ENCODE results near the gene ELFN2.

Gene ELFN2

DNA sequence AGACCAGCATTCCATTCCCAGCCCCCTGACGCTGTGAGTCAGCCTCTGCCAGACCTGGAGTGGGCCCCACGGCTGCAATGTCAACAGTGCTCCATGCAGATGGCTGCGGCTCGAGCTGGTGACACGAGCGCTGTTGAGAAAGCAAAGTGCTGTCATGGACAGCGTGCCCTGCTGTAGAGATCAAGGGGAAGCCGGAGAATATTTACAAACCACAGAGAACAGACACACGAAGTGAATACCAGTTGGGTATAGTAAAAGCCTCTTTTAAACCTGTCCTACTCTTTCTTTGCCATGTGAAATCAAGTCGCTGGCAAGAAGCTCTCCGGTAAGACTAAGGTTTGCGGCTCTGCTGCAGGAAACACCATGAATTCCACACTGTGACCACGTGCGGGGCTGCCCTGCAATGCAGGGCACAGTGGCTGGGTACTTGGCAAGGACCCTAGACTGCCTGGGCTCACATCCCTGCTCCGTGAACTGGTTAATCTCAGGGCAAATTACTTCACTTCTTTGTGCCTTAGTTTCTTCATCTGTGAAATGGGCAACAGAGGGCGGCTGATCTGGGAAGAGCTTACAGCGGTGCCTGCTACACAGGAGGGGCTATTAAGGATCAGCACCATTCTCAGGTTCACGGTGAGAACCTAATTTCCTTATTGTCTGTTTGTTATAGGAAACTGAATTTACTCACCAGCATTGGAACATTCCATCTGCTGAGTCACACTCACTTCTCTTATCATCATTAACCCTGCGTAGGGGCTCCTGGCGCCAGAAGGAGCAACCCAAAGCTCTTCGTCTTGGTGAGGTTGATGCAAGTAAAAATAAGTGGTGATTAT, 27.8 kb upstream of the ELFN2 start:
- DNase-seq, result no peak

DNA sequence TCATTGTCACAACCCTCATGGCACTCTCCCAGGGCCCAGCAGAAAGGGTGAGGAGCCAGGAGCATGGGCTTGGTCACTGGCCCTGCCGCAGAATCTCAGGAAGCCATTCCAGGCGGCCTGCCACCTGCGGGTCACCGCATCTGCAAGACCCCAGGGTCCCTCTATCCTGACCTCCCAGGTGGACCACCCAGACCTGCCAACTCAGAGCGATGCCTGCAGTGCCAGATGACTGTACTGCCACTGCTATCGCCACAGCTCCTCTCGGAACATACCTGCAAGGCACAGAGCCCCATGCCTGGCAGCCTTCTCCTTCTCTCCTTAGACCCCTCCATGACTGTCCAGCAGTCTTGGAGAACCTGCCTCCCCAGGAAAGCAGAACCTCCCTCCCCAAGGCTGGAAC, 26.4 kb upstream of the ELFN2 start:
- no peak for DNase-seq

DNA sequence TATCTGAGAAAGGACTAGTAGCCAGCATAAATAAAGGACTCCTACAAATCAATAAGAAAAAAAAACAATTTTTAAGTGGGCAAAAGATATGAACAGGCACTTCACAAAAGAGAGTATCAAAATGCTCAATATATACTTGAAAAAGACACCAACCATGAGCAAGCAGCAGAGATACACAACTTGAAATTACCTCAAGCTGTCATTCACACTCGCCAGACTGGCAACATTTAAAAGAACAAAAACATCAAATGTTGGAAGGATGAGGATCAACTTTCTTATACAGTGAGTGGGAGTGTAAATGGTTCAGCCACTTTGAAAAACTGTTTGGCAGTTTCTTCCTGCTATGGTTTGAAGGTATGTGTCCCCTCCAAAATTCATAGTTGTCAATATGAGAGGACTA, 23.9 kb upstream of the ELFN2 start:
- no peak for DNase-seq

DNA sequence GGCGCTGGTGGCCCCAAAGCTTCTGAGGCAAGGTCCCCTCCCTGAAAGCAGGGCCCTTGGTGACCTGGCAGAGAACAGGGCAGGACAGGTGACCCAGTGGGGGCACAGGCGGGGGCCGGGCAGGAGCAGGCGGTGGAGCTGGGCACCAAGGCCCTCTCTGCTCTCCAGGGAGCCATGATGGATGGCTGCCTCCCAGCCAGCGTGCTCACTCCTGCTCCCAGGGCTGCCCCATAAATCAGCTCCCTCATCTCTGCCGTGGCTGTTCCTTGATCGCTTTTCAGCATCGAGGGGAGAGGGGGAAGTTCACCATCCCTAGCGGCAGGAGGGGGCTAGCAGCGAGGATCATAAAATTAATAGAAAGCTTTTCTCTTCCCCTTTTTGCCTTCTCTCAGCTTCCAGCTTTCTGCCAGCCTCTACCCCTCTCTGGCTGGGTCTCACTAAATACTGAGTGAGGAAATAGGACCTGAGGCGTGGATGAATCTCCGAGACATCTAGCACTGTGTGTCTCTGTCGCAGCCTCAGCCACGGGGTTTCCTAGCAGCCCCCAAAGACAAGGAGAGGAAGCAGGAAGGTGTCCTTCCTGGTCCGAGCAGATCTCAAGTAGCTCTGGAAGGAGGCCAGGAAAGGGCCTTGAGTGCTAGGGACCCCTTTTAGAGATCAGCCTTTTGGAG, 22.2 kb upstream of the ELFN2 start:
- no peak for DNase-seq

DNA sequence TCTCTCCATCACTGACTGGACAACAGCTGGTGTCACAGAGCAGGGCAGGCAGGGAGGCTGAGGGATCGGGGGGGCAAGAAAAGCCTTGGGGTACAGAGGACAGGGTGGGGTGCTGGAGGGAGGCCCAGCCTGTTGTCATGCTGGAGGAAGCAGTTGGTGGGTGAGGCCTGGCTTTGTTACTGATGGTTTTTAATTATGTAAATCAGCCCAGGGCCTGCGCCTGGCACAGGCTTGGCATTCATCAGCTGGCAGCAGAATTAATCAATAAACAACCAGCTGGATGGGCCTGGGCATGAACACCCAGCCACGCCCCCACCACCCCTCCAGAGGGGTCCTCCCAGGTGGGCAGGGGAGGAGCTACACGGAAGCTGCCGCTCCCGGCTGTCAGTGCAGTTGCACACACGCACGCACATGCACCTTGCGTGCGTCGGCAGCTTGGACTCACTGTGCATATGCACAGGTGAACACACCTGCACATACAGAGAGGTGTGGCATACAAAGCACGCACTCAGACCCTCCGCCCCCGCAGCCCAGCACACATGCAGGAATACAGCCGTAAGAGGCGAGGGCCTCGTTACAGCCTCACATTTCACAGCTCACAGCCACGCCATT, 21.3 kb upstream of the ELFN2 start:
- DNase-seq, result no peak

DNA sequence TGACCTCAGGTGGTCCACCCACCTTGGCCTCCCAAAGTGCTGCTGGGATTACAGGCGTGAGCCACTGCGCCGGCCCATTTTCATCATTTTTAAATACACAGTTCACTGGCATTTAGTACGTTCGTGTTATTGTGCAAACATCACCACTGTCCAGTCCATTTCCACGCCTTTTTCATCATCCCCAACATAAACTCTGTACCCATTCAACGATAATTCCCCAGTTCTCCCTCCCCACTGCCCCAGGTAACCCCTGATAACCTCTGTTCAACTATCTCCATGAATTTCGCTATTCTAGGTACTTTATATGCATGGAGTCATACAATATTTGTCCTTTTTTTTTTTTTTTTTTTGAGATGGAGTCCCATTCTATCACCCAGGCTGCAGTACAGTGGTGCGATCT, 18.2 kb upstream of the ELFN2 start:
- DNase-seq, result no peak

DNA sequence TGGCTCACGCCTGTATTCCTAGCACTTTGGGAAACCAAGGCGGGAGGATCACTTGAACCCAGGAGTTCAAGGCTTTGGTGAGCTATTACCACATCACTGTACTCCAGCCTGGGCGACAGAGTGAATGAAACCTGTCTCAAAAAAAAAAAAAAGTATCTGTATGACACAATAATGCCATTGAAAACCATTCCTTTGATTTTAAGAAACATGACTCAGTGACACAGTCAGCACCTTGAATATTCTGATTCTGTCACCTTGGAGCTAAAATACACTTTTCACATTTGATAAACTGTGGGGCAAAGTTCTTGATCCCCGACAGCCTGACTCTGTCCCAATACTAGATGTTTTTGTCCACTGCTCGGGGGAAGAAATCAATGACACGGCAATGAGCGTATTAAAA, 16.7 kb upstream of the ELFN2 start:
- no peak for DNase-seq

DNA sequence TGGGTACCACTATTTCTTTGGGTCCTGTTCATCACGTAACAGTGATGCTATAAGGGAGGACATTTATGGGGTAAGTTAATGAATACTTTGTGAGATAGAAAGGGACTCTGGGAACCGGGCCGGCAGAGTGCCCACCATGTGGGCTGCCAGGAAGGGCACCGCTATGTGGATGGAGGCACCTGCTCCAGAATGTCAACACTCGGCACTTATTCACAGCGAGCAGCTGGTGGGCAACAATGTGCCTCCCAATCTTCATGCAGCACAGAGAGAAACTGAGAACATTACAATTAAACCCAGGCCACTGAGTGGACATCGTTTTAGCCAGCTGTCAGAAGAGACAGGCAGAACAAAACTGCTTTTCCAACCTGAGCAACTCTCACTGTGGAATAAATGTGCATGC, 15.8 kb upstream of the ELFN2 start:
- no peak for DNase-seq

DNA sequence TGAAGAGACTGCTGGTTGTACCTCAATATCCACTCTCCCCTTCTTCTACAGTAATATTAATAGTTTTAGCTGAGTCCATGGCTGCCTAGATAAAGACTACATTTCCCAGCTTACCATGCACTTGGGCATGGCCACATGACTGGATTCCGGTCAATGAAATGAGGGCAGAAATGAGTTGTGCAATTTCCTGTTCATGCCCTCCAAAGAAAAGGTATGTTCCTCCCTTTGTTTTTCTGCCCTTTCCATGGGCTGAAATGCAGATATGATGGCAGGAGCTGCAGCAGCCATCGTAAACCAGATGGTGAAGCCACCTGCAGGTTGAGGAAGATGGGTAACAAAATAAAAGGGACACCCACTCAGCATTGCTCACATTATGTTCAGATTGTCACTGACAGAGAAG, 15.3 kb upstream of the ELFN2 start:
- DNase-seq, result no peak

DNA sequence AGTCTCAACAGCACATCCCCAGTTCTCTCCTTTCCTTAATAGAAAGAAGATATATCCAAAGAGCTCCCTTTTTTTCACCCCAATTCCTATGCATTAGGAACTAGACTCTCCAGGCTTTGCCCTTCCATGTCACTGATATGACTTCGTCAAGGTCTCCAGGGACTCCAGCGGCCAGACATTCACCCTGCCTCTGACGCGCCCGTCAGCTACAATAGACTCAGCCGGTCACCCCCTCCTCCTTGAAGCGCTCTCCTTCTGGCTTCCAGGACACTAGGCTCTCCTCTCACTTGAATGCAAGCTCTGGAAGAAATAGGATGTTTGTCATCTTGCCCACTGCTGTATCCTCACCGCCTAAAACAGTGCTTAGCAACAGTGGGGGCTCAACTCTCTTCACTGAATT, 14.9 kb upstream of the ELFN2 start:
- no peak for DNase-seq

DNA sequence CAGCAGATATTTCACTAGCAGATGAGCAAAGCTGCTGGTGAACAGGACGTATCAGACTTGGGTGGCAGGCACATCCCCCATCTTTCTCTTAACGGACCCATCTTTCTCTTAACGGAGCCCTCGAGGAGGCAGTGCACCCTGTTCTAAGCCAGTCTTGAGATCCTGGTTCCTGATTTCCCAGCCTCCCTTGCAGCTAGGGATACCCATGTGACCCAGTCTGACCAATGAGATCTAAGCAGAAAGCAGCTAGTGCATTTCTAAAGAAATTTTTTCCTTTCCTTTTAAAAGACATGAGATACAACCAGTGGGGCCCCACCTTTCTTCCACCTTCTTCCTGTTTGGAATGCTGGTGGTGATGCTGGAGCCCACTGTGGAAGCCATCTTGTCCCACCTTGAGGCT, 13.6 kb upstream of the ELFN2 start:
- no peak for DNase-seq

DNA sequence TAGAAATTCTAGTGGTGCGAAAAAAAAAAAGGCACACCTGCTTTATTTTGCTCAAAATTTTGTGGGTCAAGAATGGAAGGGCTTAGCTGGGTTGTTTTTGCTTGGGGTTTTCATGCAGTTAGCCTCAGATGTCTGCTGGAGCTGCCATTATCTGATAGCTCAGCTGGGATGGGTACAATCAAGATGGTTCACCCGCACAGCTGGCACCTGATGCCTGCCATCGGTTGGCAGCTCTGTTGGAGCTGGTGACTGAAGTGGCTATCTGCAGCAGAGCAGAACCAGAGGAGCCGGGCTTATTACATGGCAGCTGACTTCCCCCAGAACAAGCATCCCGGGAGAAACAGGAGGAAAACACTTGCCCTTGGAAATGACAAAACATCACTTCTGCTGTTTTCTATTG, 12.1 kb upstream of the ELFN2 start:
- DNase-seq, result no peak

DNA sequence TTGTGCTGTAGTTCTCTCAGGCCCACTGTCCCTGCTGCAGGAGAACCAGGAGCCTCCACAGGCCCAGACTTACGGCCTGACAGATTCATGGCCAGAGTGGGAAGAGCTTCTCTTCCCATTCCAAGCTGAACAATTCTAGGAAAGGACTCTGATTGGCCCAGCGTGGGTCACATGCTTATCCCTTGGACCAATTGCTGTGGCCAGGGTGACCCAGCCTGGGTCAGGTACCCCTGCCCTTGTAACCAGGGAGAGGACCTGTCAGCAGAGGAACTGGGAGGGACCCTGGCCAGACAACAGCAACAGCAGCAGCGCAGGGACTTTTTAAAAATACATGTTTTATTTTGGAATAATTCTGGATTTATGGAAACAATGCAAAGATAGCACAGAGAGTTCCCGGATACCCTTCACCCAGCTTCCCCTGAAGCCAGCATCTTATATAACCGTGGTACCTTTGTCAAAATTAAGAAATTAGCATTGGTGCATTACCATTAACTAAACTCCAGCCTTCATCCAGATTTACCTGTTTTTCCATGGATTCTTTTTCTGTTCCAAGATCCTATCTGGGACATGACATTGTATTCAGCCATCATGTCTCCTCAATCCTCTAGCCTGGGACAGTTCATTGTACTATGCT, 8.8 kb upstream of the ELFN2 start:
- no peak for DNase-seq

DNA sequence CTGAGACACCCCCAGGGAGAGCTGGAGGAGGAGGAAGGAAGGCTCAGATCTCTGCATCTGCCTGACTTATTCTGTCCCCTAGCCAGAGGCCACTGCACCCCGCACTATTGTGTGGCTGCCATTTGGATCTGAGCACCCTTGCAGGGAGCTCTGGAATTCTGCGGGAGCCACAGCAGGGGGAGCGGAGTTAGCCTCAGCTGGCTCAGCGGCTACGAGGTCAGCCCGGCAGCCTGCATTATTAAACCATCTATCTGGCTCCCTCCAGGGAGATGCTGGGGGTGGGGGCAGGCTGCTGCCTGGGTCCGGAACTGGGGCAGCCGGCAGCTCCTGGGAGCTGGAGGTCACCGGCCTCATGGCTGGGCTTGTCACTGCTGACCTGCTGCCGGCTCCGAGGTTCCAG, 6.5 kb upstream of the ELFN2 start:
- DNase-seq, result no peak

DNA sequence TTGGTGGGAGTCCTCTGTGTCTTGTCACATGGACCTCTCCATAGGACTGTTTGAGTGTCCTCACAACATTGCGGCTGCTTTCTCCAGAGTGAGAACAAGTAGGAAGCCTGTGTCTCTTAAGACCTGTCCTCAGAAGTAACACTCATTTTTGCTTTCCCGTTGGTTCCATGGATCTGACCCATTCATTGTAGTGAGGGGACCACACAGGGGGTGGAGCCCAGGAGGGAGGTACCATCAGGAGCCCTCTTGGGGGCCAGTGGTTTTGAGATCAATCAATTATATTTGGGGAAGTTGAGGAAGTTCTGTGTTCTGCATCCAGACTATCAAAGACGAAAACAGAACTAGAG, 5.4 kb upstream of the ELFN2 start:
- DNase-seq, result no peak

DNA sequence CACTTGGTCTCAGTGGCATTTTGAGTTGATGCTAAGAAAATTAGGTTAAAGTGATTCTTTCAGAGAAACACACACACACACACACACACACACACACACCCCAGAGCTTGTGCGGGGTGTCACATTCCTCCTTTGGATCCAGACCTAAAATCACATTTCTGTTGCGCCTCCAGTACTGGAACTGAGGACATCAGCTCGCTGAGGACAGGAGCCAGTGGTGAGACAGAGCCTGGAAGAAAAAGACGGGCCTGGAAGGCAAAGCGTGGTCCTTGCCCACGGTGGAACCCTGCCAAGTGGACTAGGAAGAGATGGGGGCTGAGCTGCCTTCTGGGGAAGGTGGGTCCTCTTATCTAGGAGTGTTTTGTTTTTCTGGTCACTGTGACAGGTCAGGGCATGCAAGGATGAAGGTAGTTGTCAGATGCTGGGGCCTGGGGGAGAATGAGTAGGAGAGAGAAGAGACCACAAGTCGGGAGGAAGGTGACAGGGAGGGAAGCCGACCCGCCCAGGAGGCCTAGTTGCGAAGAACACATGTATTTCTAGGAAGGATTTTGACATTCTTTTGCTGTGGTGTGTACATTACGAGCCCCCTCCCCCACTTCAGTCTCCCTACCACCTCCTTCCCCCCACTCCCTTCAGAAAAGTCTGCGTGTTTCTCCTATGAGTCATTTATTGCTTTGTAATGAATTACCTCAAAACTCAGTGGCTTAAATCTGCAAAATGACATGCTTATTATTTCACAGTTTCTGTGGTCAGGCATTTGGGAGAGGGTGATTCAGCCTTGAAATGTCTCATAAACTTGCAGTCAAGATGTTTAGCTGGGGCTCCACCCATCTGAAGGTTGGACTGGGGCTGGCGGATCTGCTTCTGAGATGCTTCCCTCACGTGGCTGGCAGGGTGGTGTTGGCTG, 4.8 kb upstream of the ELFN2 start:
- no peak for DNase-seq

DNA sequence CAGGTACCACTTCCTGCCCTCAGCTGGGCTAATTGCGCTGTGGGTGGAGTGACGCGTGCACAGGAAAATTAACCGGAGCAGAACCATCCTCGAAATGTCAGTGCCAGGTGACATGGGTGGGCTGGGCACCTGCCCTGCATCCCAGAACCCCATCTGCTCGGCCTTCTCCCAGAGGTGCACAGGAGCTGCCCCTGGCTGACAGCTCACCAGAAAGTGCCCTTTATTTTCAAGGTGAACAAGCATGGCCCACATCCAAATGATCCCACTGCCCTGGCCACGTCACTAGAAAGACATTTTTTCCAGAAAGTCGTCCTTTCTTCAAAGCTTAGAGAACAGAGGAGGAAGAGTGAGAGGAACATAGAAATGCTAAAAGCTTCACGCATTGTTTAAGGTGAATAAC, 4.1 kb upstream of the ELFN2 start:
- no peak for DNase-seq

DNA sequence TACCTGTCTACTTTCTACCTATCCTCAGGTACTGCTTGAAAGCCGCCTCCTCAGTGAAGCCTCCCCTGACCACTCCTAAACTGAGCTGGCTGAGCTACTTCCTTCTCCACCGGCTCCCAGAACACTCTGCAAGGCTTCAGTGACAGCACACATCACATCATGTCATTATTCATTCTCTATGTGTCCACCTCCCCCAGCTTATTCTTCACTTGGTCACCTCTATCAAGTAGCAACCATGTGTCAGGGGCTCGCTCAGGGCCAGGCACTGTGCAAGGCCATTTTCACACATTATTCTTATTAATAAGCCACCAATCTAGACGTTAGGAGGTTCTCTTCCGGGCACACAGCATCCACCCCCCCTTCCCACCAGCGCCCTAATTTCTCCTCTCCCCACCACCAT, 3.7 kb upstream of the ELFN2 start:
- DNase-seq, result no peak

DNA sequence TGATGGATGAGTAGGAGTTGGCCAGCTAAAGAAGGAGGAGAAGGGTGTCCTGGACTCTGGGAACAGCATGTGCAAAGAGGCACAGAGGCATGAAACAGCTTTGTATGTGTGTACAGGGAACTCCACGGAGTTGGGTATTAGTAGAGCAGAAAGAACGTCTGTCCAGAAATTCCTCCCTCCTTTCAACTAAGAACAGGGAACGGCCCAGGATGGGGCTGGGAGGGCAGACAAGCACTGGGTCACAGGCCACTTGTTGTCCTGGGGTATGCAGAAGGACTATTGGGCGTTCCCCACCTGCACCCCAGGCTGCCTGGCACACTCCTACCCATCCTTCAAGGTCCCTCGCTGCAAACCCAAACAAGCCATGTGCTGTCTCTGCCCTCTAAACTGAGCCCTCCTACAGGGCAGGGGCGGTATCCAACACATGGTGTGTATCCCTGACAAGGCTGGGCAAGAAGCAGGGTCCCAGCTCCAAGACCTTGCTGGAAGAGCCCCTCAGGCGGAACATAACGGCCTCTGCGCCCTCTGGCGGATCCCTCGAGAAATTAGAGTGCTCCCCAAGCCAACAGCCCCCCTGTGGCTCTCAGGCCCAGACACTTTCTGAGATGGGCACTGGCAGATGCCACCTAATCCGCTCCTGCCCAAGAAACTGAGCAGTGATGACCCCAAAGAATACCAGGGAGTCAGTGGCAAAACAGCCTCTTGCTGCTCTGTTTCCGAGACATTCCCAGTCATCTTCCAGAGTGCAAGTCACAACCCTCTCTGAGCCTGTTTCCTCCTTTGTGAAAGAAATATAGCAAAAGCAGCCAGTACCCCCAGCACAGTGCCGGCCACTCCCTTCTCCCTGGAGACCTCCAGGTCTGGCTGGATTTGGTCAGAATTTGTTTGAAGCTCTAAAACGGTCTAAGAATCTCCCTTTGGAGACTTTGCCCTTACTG, 1.6 kb upstream of the ELFN2 start:
- no peak for DNase-seq

DNA sequence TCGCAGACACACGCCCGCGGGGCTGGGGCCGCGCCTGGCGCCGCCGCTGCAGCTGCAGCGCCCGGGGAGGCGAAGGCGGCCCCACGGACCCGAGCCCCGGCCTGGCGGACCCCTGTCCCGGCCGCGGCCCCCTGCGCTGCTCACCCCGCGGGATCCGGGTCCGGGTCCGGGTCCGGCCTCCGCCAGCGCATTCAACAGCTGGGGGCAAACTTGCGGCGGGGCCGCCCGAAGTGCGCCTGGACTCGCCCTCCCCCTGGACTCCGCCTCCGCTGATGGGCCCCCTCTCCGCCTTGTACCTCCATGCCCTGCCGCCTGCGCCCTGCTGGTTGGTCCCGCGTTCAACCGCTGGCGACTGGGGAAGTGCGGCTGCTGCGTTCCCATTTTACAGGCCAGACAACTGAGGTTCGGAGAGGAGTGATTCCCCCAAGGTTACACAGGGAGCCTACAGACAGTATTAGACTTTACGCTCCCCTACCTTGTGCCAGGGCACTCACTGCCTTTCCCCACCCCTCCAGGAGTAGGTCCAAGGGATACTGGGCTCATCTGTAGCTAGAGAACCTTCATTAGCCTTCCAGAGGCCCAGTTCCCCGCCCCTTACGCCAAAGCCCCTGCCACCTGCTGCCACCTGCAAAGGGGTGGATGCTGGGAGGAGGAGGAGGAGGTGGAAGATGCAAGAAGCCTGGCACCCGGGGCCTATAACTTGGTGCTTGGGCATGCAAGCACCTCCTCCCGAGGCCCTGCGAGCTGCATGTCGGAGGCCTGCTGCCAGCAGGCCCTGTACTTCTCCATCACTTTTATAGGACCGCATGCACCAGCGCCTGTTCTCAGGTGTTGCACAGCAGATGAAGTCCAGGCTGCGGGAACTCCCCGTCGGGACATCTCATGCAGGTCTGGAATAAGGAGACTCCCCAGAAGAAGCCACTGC, 694 bp upstream of the ELFN2 start:
- DNase-seq, result no peak

DNA sequence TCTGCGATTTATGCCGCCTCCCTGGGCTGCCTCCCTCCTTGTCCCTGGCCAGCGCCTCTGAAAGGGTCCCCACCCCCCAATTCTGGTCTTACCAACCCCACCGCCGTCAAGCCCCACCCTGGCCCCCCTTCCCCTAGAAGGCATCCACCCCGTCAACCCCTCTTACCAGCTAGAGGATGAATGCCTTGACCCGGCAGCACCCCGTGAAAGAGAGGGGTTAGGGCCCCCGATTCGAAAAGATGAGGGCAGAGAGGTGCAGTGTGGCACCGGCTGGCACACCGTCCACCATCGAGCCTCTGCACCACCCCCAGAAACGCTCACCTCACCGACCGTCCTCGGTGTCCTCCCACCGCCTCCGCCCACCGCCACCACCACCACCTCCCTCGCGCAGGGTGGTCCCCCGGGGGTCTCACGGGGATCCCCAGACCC, 559 bp downstream of the ELFN2 start:
- DNase-seq, result no peak

Measured in cerebellar nuclear complex (tissue), 1 donor.